ENCODE measurements around the gene OR6C2.
"Not testable (repeated sequence)": the region's sequence is repeated elsewhere in the genome, so short reads cannot be mapped to it uniquely, and the experiment has no call there.

OR6C2 gene

GRCh38 chr12:55443776-55444175 is at the start of gene OR6C2:
OR6C2 (plus strand) TSS chr12:55444076; CDS start chr12:55452214, 8,138 bp downstream.
- no peak for DNase-seq

GRCh38 chr12:55396326-55396725 is 47.5 kb upstream of the OR6C2 start:
- no peak for DNase-seq

- no peak for DNase-seq
Observed at GRCh38 chr12:55400229-55400628, 43.6 kb upstream of the OR6C2 start, which contains the start of gene OR6C65. OR6C65 (plus strand) TSS chr12:55400529; CDS start chr12:55400529, 0 bp downstream.

DNA sequence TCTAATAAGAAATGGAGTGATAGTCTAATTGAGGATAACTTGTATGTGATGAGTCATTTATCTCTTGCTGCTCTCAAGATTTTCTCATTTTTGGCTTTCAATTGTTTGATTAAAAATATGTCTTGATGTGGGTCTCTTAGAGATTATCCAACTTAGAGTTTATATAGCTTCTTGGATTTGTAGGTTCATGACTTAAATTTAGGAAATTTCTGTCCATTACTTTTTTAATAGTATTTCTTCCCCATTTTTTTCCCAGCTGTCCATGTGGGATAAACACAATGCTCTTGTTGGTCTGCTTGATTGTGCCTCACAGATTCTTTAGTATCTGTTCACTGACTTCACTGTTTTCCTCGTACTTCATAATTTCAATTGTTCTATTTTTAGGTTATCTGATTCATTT is 36.0 kb upstream of the OR6C2 start:
- DNase-seq = no peak

GRCh38 chr12:55409133-55409532 is 34.7 kb upstream of the OR6C2 start:
- not testable (repeated sequence) for DNase-seq

- not testable (repeated sequence) for DNase-seq
Observed at GRCh38 chr12:55412138-55412537, 31.7 kb upstream of the OR6C2 start.

GRCh38 chr12:55413498-55414388 is 30.1 kb upstream of the OR6C2 start:
- DNase-seq = not testable (repeated sequence)

DNA sequence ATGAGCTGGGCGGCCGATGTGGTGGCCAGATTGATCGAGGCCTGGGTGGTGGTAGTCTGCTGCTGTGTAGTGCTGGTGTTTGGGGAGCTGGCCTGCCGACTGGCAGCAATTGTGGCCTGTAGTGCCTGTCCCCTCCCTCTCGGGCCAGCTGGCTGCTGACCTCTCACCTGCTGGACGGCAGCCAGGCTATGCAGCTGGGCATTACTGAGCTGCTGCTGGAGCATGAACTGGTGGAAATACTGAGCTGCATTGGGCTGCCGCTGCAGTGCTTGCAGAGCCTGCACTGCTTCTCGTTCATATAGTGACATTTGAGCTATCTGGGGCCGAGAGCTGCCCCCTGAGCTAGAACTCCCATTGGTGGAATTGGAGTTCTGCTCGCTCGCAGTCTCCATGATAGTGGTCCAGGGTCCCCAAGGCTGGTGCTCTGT is 29.5 kb upstream of the OR6C2 start:
- not testable (repeated sequence) for DNase-seq

DNA sequence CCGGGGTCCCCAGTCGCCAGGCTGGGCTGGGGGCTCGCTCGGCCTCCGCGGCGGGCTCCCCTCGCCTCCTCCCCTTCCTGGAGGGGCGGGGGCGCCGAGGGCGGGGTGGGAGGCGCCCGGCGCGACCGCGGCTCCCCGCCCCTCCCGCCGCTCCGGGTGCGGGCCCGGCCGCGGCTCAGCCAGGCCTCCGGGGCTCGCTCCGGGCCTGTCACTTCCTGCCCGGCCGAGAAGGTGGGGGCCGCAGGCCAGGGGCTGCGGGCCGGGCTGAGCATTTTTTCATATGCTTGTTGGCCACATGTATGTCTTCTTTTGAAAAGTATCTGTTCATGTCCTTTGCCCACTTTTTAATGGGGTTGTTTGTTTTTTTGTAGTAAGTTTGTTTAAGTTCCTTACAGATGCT is 29.0 kb upstream of the OR6C2 start:
- DNase-seq = not testable (repeated sequence)

DNA sequence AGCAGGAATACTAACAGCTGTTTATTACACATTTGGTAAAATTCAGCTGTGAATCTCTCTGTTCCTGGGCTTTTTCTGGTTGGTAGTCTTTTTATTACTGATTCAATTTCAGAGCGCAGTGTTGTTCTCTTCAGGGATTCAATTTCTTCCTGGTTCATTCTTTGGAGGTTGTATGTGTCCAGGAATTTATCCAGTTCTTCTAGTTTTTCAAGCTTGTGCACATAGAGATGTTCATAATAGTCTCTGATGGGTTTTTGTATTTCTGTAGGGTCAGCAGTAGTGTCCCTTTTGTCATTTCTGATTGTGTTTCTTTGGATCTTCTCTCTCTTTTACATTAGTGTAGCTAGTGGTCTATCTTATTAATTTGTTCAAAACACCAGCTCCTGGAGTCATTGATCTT is 26.9 kb upstream of the OR6C2 start:
- DNase-seq = no peak

GRCh38 chr12:55420307-55420962 is 23.4 kb upstream of the OR6C2 start:
- DNase-seq = no peak

DNA sequence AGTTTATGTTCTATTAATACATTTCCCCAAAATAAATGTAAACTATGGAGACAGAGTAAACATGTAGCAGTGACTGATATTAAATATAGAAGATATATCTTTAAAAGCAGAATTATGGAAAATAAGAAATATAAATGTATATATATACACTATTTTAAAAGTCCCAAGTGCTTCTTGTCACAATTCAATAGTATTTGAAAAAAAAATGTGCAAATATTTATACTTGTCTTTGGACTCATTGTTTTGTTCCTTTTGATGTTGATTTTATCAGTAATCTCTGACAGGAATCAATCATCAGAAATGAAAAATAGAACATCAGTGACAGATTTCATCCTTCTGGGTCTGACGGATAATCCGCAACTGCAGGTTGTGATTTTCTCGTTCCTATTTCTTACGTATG is 17.9 kb upstream of the OR6C2 start, which contains the start of gene OR6C76:
Gene OR6C76 (plus strand): TSS at position 301 of the 400 bp plus-strand sequence. CDS start 0 bp downstream, at position 301.
- DNase-seq = no peak

DNA sequence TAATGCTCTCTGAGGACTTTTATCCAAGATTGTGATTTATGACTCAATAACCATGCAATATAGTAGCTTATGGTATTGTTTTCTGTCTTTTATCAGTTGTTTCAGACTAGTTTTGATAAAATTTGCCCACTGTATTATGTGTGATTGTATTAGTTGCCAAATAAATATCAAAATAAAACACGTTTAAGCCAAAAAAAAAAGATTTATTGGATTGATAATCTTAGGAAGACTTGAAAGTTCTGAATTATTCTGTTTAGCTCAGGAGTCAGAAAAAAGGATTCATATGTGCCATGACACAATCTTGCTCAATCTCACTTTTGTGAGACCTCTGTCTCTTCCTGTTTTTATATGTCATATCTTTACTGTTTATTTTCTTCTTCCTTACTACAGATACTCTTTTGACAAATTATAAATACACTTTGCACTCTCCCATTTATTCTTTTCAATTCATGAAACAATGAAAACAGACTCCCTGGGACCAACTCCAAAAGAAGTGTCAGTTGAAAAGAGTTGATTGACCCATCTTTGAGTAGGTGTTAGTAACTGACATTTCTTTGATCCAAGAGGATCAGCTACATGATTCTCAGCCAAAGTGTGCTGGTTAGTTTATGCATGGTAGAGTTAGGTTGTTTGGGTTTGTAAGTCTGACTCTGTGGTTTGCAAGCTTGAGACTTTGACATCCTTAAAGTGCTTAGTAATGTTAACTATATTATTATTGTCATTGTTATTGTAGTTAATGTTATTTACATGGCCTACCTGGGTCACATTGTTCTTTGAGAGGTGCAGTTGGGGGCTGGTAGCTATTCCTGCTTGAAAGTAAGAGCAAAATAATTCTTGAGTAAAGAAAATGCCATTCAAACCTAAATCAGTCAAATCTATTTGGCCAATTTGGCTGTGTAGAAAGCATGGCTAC is 15.3 kb upstream of the OR6C2 start:
- no peak for DNase-seq

- not testable (repeated sequence) for DNase-seq
Observed at GRCh38 chr12:55441233-55441632, 2.6 kb upstream of the OR6C2 start.

DNA sequence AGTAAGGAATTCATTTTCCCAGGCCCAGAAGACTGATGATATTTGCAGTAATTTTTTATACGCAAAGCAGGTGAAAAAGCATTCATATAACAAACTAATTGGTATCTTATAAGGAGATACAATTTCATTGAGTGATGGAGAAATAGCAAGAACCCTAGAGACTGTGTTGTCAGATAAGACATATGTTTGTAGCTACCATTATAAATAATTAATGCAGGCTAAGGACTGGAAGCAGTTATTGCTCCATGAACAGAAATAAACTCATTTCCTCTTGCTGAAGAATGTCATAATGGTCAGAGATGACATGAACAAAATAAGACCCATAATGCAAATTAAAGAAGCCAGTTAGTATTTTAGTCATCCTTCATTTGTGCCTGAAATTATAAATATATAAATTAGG is 1.5 kb downstream of the OR6C2 start:
- DNase-seq = no peak

DNA sequence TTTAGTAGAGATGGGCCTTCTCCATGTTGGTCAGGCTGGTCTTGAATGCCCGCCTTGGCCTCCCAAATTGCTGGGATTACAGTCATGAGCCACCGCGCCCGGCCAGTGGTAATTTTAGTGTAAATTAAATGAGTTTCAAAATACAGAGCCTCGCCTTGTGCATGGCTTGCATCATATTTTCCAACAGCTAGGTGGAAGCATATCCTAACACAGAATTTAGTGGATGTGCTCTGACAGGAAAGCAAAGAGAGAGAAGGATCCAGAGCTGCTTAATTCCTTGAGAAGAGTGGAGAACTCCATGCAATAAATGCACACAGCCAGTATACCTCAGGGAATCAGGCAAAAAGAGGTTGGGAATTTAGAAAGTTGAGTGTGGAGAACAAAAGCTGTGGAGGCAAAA is 2.5 kb downstream of the OR6C2 start:
- DNase-seq = no peak

DNA sequence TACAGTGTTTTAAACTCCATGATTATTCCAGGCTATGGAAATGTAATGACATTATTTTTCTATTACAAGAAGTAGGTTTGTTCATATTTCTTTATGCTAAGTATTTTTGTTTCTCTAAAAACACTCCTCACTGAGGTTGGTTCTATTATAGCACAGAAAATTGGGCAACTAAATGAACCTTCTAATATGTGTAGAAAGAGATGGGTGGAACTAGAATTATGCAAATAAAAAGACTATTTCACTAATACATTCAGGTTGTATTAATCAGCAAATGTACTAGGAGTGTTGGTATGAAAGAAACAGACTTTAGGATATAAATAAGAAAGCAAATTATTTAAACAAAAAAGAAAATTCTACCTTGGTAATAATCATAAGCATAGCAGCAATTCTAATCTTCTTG is 4.9 kb downstream of the OR6C2 start:
- no peak for DNase-seq

DNA sequence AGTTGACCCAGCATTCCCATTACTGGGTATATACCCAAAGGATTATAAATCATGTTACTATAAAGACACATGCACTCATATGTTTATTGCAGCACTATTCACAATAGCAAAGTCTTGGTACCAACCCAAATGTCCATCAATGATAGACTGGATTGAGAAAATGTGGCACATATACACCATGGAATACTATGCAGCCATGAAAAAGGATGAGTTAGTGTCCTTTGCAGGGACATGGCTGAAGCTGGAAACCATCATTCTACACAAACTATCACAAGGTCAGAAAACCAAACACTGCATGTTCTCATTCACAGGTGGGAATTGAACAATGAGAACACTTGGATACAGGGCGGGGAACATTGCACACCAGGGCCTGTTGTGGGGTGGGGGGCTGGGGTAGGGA is 21.1 kb downstream of the OR6C2 start:
- not testable (repeated sequence) for DNase-seq

DNA sequence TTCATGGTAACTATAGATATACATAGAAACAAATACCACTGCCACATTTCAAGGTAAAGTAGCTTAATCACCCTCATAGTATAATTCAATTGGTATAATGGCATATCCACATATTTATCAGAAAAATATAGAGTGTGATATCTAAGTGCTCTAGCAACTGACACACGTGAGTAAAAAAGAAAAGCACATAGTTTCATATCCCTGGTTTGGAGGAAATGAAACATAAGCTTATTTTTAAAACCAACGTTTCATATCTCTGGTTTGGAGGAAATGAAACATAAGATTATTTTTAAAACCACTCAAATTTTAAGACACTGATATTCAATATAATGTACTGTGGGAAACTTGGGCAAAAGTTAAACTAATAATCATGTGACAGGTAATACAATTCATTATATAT is 24.0 kb downstream of the OR6C2 start:
- no peak for DNase-seq

DNA sequence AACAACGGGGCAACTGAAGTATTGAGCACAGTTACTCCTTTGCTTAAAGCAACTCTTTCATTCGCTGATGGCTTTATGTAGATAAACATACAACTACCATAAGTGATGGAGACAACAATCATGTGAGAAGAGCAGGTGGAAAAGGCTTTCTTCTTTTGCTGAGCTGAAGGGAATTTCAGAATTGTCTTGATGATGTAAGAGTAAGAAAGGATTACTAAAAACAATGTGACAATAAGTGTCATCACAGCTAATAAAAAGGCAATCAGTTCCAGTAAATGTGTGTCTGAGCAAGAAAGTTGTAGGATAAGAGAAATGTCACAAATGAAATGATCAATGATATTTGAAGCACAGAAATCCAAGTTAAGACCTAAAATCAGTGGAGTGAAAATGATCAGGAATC is 25.4 kb downstream of the OR6C2 start:
- no peak for DNase-seq

DNA sequence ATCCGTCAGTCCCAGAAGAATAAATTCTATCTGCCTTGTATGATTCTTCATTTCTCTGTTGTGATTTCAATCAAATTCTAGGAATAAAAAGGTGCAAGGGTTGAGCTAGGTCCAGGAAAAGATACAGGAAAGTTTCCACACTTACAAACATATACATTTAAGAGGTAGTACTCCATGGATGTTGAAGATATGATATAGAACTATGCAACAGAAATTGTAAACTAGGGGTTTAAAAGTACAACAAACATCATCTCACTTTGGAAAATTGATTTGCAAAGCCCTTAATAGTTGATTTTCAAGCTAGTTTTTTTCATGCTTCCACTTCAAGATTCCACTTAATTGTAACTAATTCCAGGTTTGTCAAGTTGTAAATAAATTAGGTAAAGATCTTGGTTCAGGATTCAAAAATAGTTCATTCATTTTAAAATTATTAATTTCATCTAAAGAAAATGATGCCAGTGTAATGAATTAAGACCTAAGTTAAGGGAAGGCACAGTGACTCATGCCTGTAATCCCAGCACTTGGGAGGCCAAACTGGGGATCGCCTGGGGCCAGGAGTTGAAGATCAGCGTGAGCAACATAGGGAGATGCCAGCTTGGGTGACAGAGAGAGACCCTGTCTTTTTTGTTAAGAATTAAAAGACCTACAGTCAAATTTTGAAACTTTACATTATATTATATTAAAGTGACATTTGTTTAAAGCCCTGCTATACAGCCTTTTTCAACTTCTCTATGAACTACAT is 26.4 kb downstream of the OR6C2 start, which contains the start of gene OR6C70:
Gene OR6C70 (minus strand): TSS at position 51 of the 742 bp plus-strand sequence. CDS start 0 bp downstream, at position 51.
- no peak for DNase-seq

DNA sequence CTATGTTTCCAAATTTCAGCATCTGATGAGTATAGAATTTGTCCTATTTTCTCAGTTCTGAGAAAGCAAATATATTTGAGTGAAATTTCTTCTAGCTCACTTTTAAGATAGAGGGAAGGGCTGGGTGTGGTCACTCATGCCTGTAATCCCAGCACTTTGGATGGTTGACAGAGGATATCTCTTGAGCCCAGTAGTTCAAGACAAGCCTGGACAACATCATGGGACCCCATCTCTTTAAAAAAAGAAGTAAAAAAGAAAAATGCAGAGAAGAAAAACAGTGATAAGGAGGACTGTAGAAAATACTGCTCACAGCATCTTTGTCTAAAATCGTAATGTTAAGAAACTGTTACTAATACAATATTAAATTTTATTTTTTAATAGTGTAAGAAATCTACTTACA is 28.4 kb downstream of the OR6C2 start:
- DNase-seq = no peak

All from CD4-positive, alpha-beta T cell treated with Interleukin-1 beta for 1 hour (primary cell).